HG03354 (cell line): Measurements from ENCODE around the gene PDIA6.

Experiments used
- ATAC-seq: cut with Tn5 transposase; IDR thresholded peaks from one replicate; pipeline ENCODE4 v1.9.1; 2021; ENCODE audit warnings: mild to moderate bottlenecking; ENCODE audit not compliant: unreplicated experiment, poor library complexity, severe bottlenecking

The PDIA6 gene

GRCh38 chr2:10771786-10772185 is 40.8 kb downstream of the PDIA6 start:
- no peak for ATAC-seq

GRCh38 chr2:10770956-10771750 is 41.4 kb downstream of the PDIA6 start:
- ATAC-seq = no peak

- ATAC-seq = no peak
Observed at GRCh38 chr2:10768063-10768507, 44.5 kb downstream of the PDIA6 start.

GRCh38 chr2:10765914-10766313 is 46.7 kb downstream of the PDIA6 start:
- ATAC-seq = no peak

- ATAC-seq = no peak
Observed at GRCh38 chr2:10765461-10765860, 47.1 kb downstream of the PDIA6 start.

- no peak for ATAC-seq
Observed at GRCh38 chr2:10764896-10765295, 47.7 kb downstream of the PDIA6 start.

- no peak for ATAC-seq
Observed at GRCh38 chr2:10764096-10764785, 48.3 kb downstream of the PDIA6 start.

GRCh38 chr2:10763461-10763800 is 49.2 kb downstream of the PDIA6 start:
- ATAC-seq = no peak

- no peak for ATAC-seq
Observed at GRCh38 chr2:10762651-10763460, 49.7 kb downstream of the PDIA6 start.

GRCh38 chr2:10761591-10761990 is 51.0 kb downstream of the PDIA6 start:
- no peak for ATAC-seq

- ATAC-seq = no peak
Observed at GRCh38 chr2:10760794-10761504, 51.6 kb downstream of the PDIA6 start.

GRCh38 chr2:10759151-10759714 is 53.4 kb downstream of the PDIA6 start:
- ATAC-seq = no peak

- ATAC-seq = no peak
Observed at GRCh38 chr2:10757814-10758286, 54.7 kb downstream of the PDIA6 start.

GRCh38 chr2:10755621-10756020 is 57.0 kb downstream of the PDIA6 start:
- ATAC-seq = no peak

- ATAC-seq = no peak
Observed at GRCh38 chr2:10753876-10754275, 58.7 kb downstream of the PDIA6 start.

GRCh38 chr2:10753156-10753555 is 59.4 kb downstream of the PDIA6 start:
- no peak for ATAC-seq

- ATAC-seq = no peak
Observed at GRCh38 chr2:10752236-10752635, 60.3 kb downstream of the PDIA6 start.

- ATAC-seq = no peak
Observed at GRCh38 chr2:10750610-10751009, 62.0 kb downstream of the PDIA6 start.

GRCh38 chr2:10742666-10743065 is 69.9 kb downstream of the PDIA6 start:
- ATAC-seq = no peak
